ENCODE results near the gene IFNA2.
"Not testable (repeated sequence)": the region's sequence is repeated elsewhere in the genome, so short reads cannot be mapped to it uniquely, and the experiment has no call there.

The IFNA2 gene

GRCh38 chr9:21385131-21385670 is at the start of gene IFNA2:
TSS of gene IFNA2 (minus strand) at chr9:21385398. CDS start at chr9:21385329, 69 bp downstream.
- no peak for TF ChIP-seq CTCF (conservative IDR thresholded peaks at IDR 0.05)

DNA sequence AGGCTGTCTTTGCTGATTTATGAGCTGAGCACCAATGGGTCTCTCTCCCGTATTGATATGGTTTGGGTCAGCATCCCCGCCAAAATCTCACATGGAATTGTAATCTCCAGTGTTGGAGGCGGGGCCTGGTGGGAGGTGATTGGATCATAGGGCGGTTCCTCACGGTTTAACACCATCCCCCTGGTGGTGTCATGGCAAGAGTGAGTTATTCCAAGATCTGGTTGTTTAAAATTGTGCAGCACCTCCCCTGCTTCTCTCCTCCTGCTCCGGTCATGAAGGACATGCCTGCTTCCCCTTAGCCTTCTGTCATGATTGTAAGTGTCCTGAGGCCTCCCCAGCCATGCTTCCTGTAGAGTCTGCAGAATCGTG is 49.8 kb upstream of the IFNA2 start:
- not testable (repeated sequence) for H3K27ac ChIP-seq

More at GRCh38 chr9:21385131-21385670, at the start of gene IFNA2:
- H3K27ac ChIP-seq: no peak within 1 kb of the TSS

DNA sequence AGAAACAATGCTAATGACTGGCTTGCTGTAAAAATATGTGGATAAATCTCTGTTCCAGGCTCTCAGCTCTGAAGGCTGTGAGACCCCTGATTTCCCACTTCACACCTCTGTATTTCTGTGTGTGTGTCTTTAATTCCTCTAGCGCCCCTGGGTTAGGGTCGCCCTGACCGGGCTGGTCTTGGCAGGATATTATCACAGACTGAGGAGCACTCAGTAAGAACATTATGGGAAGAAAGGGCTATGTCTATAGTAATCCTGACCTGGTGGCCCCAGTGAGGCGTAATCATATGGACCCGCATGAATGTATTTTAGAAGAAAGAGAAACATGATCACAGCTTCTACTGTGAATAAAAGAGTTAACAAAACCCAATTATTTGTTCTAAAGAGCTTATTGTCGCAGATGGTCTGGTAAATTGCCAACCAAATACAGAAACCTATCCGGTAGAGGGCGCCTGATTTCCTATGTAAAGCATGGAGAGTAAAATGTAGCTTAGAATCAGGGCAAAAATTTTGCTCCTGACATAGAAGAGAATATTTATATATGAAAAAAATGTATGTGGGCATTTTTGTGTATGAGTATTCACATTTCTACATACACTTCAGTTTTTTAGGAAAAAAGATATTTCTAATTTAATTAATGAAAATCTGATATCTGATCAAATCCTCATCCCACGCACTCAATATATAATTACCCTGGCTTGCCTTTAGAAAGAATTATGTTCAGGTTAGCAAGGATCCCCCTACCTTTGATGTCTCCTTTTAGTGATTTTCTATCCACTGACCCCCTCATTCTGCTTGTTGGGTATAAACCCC is 49.2 kb upstream of the IFNA2 start:
- TF ChIP-seq CTCF (conservative IDR thresholded peaks at IDR 0.05): peak; percentile 85
- H3K27ac ChIP-seq: no peak overlapping the region

- H3K27ac ChIP-seq: no peak overlapping the region
- TF ChIP-seq CTCF (conservative IDR thresholded peaks at IDR 0.05): no peak
Observed at GRCh38 chr9:21432672-21433425, 47.7 kb upstream of the IFNA2 start.

- TF ChIP-seq CTCF (conservative IDR thresholded peaks at IDR 0.05): no peak
- H3K27ac ChIP-seq: no peak overlapping the region
Observed at GRCh38 chr9:21429191-21429590, 44.0 kb upstream of the IFNA2 start.

DNA sequence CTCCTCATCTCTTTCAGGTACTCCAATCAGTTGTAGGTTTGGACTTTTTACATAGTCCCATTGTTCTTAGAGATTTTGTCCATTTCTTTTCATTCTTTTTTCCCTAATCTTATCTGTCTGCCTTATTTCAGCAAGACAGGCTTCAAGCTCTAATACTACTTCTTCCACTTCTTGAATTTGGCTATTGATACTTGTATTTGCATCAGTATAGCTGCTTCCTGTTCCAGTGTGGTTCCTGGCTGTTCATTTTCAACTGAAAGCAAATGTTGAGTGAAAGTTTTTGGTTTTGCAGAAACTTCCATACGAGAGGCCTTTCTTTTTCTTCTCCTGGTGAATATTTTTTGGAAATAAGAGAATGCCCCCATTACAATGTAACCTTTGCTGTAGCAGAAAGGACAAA is 43.0 kb upstream of the IFNA2 start:
- no peak overlapping the region for H3K27ac ChIP-seq
- no peak for TF ChIP-seq CTCF (conservative IDR thresholded peaks at IDR 0.05)

GRCh38 chr9:21415493-21416267 is 30.5 kb upstream of the IFNA2 start:
- TF ChIP-seq CTCF (conservative IDR thresholded peaks at IDR 0.05): no peak
- peak overlapping the region; percentile 26; the same call in 1 of the 2 replicates for H3K27ac ChIP-seq

All from VCaP (cell line).